Measurements from ENCODE around the gene COIL.

- TF ChIP-seq POLR2A (IDR thresholded peaks at IDR 0.05; ENCODE audit: low read depth, low read length) (no peak), TAF1 (IDR thresholded peaks at IDR 0.05; ENCODE audit: borderline replicate concordance, low read depth, low read length) (no peak)
Measured at GRCh38 chr17:56908001-56908542, 52.8 kb downstream of the COIL start.
